KMS-11 (cell line): ENCODE data around the gene KLHL18.

Experiments
- H2AFZ ChIP-seq: fragments of 200-600 bp; sonication (generic); 2 replicates; pipeline ENCODE4 v1.6.1; 2016; ENCODE audit warnings: antibody characterized with exemption, mixed run types, low read depth
- H3K27ac ChIP-seq: fragments of 200-600 bp; sonication (generic); 2 replicates; pipeline ENCODE4 v1.6.1; 2016; ENCODE audit warnings: mild to moderate bottlenecking, mixed run types
- H3K27me3 ChIP-seq: fragments of 200-600 bp; sonication (generic); 2 replicates; pipeline ENCODE4 v1.6.1; 2017; ENCODE audit warnings: mild to moderate bottlenecking, low read depth, mixed run types, moderate library complexity; ENCODE audit not compliant: insufficient read depth
- H3K36me3 ChIP-seq: fragments of 200-600 bp; sonication (generic); 2 replicates; pipeline ENCODE4 v1.6.1; 2017; ENCODE audit warnings: mild to moderate bottlenecking, mixed run types; ENCODE audit not compliant: insufficient read depth
- H3K4me1 ChIP-seq: fragments of 200-600 bp; sonication (generic); 2 replicates; pipeline ENCODE4 v1.6.1; 2016; ENCODE audit warnings: mild to moderate bottlenecking, low read depth, mixed run types; ENCODE audit not compliant: poor library complexity, severe bottlenecking
- H3K4me2 ChIP-seq: fragments of 200-600 bp; sonication (generic); 2 replicates; pipeline ENCODE4 v1.7.0; 2016; ENCODE audit warnings: mild to moderate bottlenecking, mixed run types
- H3K4me3 ChIP-seq: fragments of 200-600 bp; sonication (generic); IDR thresholded peaks from 2 replicates; pipeline ENCODE4 v1.6.1; 2017; ENCODE audit warnings: low read depth, low read length, mixed read lengths; ENCODE audit not compliant: insufficient read depth
- H3K79me2 ChIP-seq: fragments of 200-600 bp; sonication (generic); 2 replicates; pipeline ENCODE4 v1.6.1; 2016; ENCODE audit warnings: low read depth, mixed run types; ENCODE audit not compliant: insufficient read depth
- H3K9ac ChIP-seq: fragments of 200-600 bp; sonication (generic); 2 replicates; pipeline ENCODE4 v1.6.1; 2016; ENCODE audit warnings: mild to moderate bottlenecking, mixed run types
- H4K20me1 ChIP-seq: fragments of 200-600 bp; sonication (generic); 2 replicates; pipeline ENCODE4 v1.6.1; 2016; ENCODE audit warnings: mild to moderate bottlenecking, mixed run types; ENCODE audit not compliant: insufficient read depth
- TF ChIP-seq, protein P1 (sequence below): fragments of 200-600 bp; sonication (generic); conservative IDR thresholded peaks from 2 replicates; pipeline ENCODE4 v1.6.1; 2017; ENCODE audit warnings: low read depth, mild to moderate bottlenecking, antibody characterized with exemption, low read length, moderate library complexity, mixed read lengths

The KLHL18 gene

GRCh38 chr3:47282424-47283192 lies at the start of gene KLHL18, which contains the start of gene KIF9:
Gene KLHL18 (plus strand): TSS chr3:47282944. CDS start chr3:47282966, 22 bp downstream.
Gene KIF9 (minus strand): TSS chr3:47282799. CDS start chr3:47277374, 5,425 bp downstream.
- H3K27ac ChIP-seq = peak within 1 kb of the TSS; percentile 91
- peak within 1 kb of the TSS; percentile 66 for H2AFZ ChIP-seq
- H3K4me3 ChIP-seq = no peak within 1 kb of the TSS
- peak within 1 kb of the TSS; percentile 61 for H3K4me2 ChIP-seq
- peaks cover 25% of the 10 kb centered on the region for H3K79me2 ChIP-seq
- no peaks in the 10 kb centered on the region for H4K20me1 ChIP-seq
- peaks cover 5% of the 10 kb centered on the region for H3K4me1 ChIP-seq
- TF ChIP-seq, protein P1, sequence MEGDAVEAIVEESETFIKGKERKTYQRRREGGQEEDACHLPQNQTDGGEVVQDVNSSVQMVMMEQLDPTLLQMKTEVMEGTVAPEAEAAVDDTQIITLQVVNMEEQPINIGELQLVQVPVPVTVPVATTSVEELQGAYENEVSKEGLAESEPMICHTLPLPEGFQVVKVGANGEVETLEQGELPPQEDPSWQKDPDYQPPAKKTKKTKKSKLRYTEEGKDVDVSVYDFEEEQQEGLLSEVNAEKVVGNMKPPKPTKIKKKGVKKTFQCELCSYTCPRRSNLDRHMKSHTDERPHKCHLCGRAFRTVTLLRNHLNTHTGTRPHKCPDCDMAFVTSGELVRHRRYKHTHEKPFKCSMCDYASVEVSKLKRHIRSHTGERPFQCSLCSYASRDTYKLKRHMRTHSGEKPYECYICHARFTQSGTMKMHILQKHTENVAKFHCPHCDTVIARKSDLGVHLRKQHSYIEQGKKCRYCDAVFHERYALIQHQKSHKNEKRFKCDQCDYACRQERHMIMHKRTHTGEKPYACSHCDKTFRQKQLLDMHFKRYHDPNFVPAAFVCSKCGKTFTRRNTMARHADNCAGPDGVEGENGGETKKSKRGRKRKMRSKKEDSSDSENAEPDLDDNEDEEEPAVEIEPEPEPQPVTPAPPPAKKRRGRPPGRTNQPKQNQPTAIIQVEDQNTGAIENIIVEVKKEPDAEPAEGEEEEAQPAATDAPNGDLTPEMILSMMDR = no peak
- H3K27me3 ChIP-seq = no peaks in the 10 kb centered on the region
- H3K9ac ChIP-seq = peak within 1 kb of the TSS; percentile 84
- H3K36me3 ChIP-seq = no peaks in the 10 kb centered on the region

- Histone ChIP-seq H2AFZ (no peak overlapping the region), H4K20me1 (no peaks in the 10 kb centered on the region), H3K4me1 (no peaks in the 10 kb centered on the region), H3K4me2 (no peak overlapping the region), H3K79me2 (no peaks in the 10 kb centered on the region), H3K27ac (no peak overlapping the region), H3K36me3 (no peaks in the 10 kb centered on the region), H3K9ac (no peak overlapping the region), H3K27me3 (no peaks in the 10 kb centered on the region), H3K4me3 (no peak overlapping the region)
- TF ChIP-seq, protein P1 = no peak
Measured at GRCh38 chr3:47238017-47238416, 44.7 kb upstream of the KLHL18 start.

GRCh38 chr3:47239929-47240328 lies 42.8 kb upstream of the KLHL18 start:
- Histone ChIP-seq H3K4me2 (no peak overlapping the region), H3K27ac (no peak overlapping the region), H3K9ac (no peak overlapping the region), H3K79me2 (no peaks in the 10 kb centered on the region), H3K4me3 (no peak overlapping the region), H3K4me1 (no peaks in the 10 kb centered on the region), H2AFZ (no peak overlapping the region), H4K20me1 (no peaks in the 10 kb centered on the region), H3K27me3 (no peaks in the 10 kb centered on the region), H3K36me3 (no peaks in the 10 kb centered on the region)
- TF ChIP-seq, protein P1 = no peak

DNA sequence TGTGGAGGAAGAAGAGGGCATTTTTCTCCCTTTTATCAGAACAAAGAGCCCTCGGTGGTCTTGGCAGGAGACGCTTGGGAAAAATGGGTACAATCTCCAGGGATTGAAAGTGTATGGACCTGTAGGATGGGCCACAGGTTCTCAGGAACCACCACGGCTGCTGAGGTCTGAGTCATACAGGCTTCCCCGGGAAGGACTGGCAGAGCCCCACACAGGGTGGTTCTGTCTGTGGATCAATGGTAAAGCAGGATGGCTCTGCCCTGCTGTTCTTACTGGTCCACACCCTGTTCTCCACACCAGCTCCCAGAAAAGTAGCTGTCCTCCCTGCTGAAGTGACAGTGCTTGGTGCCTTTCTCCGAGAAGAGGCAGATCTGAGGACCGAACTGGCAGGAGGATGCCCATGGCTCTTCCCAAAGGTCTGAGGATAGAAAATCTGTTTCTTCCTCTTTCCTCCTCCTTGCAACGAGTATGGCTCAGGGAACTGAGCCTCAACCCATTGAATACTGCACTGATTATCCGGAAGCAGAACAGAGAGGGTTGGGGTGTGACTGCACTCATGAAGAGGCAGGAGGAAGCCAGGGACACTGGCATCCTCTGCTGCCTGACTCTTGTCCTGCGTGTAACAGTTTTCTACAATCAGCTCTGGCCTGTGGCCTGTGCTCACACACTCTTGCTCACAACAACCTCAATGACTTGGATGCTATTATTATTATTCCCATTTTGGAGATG lies 39.2 kb upstream of the KLHL18 start:
- Histone ChIP-seq H3K4me3 (no peak overlapping the region), H3K9ac (no peak overlapping the region), H3K79me2 (no peaks in the 10 kb centered on the region), H3K4me1 (no peaks in the 10 kb centered on the region), H4K20me1 (no peaks in the 10 kb centered on the region), H3K27ac (no peak overlapping the region), H2AFZ (no peak overlapping the region), H3K27me3 (no peaks in the 10 kb centered on the region), H3K4me2 (no peak overlapping the region), H3K36me3 (no peaks in the 10 kb centered on the region)
- TF ChIP-seq, protein P1 = no peak
